Renal cortex interstitium (tissue), 11 donors: ENCODE data around the gene MTIF2. TPM values are rescaled to one million over a fixed set of nuclear protein-coding genes. Genes with fewer than 3 reads are reported as not detected.
"Not testable (repeated sequence)": the region's sequence is repeated elsewhere in the genome, so short reads cannot be mapped to it uniquely, and the experiment has no call there.

Source experiments
- DNase-seq, 11 donors: peaks; one replicate each; pipeline ENCODE4 v3.0.0-alpha.2; 2013; ENCODE audit warnings: low read depth in 9 of 11, low spot score in 4 of 11; ENCODE audit errors: extremely low read depth in 1 of 11
- polyA plus RNA-seq, 3 donors: library from polyadenylated mRNA; unstranded; fragments of 120-200 nt; gene quantifications; one replicate each; pipeline ENCODE4 v1.2.1, GENCODE V29; 2013; ENCODE audit not compliant: insufficient read length in 3 of 3

Gene MTIF2
- polyA plus RNA-seq, 3 donors = 38.3 to 50.3 (median 41.6) TPM

DNA sequence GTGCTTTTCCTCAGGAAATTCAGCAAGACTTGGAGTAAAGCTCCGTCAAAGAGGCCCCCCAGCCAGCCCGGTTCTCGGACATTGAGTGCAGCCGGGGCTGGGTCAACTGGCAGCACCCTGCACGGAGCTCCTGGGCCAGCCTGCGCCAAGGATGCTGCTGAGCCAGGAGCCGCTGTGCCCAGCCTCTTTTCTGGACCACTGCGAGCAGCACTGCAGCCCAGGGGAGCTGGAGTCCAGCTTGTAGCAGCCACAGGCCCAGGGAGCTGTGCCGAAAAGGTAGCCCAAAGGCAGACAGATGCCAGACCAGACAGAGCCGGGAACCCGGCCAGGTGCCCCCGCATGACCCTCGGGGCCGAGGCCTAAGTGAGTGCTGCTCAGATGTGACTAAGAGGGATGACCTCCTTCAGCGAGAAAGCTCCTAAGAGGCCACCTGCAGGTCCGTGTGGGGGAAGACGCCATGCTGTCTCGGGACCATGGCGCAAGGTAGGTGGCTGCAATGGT lies 44.2 kb downstream of the MTIF2 start:
- no peak for DNase-seq

DNA sequence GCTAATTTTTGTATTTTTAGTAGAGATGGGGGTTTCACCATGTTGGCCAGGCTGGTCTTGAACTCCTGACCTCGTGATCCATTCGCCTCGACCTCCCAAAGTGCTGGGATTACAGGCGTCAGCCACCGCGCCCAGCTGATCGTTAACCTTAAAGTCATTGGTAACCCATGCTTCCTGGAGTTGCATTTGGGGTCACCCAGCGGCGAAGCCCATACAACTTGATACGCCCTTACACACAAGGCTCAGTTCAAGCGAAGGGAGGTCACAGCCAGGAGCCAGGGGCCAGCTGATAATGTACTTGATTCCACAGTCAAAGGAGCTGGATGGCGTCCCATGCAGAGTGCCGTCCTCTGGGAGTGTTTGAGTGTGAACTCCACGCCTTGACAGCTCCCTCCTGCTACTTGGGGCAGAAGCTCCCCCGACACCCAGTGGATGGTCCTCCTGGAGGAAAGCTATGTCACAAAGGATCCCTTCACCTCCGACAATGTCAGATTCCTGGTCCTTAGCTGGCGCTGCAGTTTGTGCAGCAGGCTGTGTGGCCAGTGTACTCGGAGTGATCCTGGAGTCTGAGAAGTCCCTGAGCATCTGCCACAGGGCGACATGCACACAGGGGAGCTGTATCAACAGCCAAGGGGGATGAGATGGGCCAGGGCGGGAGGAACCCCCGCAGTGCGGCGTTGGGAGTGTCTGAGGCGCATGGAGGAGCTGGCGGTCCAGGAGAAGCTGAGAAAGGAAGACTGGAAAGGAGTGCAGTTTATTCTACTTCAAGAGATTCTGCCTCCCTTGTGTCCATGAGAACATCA lies 44.9 kb downstream of the MTIF2 start:
- no peak for DNase-seq

- no peak for DNase-seq
Observed at GRCh38 chr2:55213822-55214221, 55.2 kb downstream of the MTIF2 start.

- no peak for DNase-seq
Observed at GRCh38 chr2:55204950-55205349, 64.1 kb downstream of the MTIF2 start.

- DNase-seq = no peak
Observed at GRCh38 chr2:55204536-55204935, 64.5 kb downstream of the MTIF2 start.

- no peak for DNase-seq
Observed at GRCh38 chr2:55200416-55200815, 68.6 kb downstream of the MTIF2 start.

DNA sequence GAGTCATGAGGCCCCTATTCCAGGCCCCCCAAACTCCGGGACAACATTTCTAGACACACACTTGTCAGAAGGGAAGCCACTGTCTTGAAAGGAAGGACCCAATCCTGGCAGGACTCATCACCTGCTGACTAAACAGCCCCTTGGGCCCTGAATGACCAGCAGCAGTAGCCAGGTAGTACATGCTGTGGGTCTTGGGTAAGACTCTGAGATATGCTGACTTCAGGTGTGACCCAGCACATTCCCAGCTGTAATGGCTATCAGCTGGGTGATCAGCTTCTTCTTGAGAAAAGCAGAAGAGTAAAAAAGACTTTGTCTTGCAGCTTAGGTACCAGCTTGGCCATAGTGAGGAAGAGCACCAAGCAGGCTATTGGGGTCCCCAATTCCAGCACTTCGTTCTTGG lies 72.5 kb downstream of the MTIF2 start:
- DNase-seq = no peak

DNA sequence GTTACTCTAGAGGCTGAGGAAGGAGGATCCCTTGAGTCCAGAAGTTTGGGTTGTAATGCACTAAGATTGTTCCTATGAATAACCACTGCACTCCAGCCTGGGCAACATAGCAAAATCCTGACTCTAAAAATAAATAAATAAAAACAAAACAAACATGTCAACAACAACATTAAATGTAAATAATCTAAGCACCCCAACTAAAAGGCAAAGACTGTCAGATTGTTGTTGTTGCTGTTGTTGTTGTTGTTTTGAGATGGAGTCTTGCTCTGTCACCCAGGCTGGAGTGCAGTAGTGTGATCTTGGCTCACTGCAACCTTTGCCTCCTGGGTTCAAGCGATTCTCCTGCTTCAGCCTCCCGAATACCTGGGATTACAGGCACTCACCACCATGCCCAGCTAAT lies 77.1 kb downstream of the MTIF2 start:
- not testable (repeated sequence) for DNase-seq

GRCh38 chr2:55186837-55187236 lies 82.2 kb downstream of the MTIF2 start:
- DNase-seq = not testable (repeated sequence)

Other genes with a start within 250 kb of the MTIF2 start
- 100 to 1,000 TPM; 316 to 360 (median 352) TPM for gene RTN4, start 218.8 kb downstream of the MTIF2 start, polyA plus RNA-seq
- 10 to 100 TPM; 18.4 to 40.3 (median 22.0) TPM for gene CLHC1, start 36.9 kb downstream of the MTIF2 start, polyA plus RNA-seq
- 1,000 to 10,000 TPM; 1,597 to 2,241 (median 2,030) TPM for gene RPS27A, start 36.5 kb downstream of the MTIF2 start, polyA plus RNA-seq
- 10 to 100 TPM; 60.0 to 77.4 (median 67.8) TPM for gene CCDC88A, start 150.6 kb upstream of the MTIF2 start, polyA plus RNA-seq